Fibroblast of the conjunctiva (primary cell): ENCODE measurements around the gene LPA.
"Not testable (repeated sequence)": the region's sequence is repeated elsewhere in the genome, so short reads cannot be mapped to it uniquely, and the experiment has no call there.

Experiments used
- DNase-seq: peaks from one replicate; pipeline ENCODE4 v3.0.0-alpha.2; 2010; ENCODE audit warnings: low read depth

Gene LPA

DNA sequence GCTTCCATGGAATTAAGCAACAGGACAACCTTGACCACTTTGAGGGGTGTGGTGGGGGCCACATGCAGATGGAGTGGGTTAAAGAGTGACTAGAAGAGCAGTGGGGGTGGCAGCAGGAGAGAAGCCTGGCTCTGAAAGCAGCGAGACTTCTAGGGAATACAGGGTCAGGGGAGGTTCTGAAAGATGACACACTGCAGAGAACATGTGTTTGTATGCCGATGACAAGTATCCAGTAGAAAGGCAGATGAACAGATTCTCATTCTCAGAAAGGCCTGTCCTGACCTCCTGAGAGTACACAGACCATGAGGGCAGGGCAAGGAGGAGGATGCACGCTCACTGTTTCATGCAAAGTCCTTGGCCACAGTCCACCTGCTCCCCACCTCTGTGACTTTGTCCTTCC is 2.9 kb downstream of the LPA start:
- DNase-seq = no peak

DNA sequence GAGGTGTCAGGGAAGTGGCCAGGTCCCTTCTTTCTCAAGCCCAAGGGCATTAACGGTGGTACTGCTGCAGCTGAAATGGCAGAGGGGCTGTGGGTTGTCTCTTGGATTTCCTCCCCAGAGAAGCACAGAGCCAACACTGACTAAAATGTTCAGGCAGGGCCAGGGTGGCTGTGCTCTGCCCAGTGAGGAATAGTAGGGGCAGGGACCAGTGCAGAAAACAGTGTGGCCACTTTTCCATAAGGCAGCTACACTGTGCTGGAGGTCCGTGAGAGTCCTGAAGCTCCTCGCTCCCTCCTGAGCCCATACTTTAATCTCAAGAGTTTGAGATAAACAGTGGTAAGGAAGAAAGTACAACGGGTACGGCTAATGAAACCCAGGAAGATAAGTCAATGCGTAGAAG is 4.5 kb downstream of the LPA start:
- no peak for DNase-seq

DNA sequence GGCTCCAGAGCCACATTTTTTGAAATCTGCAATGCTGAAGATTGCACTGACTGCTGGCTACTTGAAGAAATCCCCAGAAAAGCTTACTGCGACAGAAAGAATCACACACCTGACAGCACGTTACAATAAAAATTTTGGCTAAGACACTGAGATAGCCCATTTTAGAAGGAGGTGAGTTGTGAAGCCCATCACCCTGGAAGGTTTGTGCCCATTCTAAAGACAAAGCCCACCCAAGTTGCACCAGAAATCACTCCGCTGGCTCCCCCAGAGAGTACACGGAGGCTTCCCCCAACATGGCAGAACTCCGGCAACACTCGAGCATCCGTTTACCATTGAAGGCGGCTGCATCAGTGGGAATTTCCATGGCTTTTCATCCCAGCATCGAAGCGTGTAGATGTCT is 29.4 kb downstream of the LPA start:
- DNase-seq = no peak

DNA sequence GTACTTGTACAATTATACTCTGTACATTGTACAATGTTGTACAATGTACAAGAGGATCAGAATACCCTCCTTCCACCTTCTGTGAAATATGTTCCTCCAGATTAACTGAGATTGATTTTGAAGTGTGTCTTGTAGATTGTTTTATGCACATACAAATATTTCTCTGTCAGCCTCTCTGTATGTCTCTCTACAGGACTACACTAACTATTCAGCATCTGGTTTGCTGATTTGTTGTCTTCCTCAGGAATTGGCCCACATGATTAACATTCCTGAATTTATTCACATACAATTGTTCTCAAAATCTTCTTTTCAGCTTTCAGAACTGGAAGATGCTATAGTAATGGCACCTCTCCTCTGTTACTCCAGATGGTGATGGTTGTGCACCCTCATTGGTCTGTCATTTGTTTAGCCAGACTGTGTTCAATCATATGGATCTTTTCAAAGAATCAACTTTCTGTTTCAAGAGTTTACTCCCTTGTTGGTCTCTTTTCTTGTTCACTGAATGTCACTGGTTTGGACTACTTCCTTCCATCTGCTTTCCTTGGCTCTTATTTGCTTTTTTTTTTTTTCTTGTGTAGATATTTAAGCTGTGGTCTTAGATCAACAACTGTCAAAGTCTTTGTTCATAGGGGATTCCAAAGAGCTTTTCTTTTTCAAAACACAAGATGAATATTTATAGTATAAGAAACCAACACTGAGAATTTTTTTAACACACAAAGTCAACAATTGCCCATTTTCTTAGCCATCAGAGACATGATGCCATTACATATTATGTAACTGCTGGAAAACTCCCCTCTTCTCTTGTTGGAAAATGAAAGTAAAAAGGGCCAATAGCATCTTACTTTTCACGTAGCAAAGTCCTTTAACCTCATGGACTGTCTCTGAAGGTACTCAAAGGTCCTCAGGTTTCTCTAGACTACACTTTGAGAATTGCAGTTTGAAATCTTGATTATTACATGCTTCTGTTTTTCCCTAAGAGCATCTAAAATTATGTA is 67.9 kb downstream of the LPA start:
- DNase-seq = no peak

DNA sequence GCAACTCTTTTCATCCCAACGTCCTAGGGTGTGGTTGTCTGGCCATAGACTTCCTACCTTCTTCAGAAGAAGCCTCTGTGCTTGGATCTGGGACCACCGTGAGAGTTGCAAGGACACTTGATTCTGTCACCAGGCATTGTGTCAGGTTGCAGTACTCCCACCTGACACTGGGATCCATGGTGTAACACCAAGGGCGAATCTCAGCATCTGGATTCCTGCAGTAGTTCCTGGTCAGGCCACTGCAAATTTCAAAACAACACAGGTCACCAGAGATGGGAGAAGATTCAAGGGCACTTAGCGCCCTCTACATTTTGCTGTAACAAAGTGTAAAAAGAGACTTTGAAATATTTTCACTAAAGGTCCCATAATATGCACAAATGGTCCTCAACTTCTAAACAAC is 68.8 kb downstream of the LPA start:
- DNase-seq = not testable (repeated sequence)

DNA sequence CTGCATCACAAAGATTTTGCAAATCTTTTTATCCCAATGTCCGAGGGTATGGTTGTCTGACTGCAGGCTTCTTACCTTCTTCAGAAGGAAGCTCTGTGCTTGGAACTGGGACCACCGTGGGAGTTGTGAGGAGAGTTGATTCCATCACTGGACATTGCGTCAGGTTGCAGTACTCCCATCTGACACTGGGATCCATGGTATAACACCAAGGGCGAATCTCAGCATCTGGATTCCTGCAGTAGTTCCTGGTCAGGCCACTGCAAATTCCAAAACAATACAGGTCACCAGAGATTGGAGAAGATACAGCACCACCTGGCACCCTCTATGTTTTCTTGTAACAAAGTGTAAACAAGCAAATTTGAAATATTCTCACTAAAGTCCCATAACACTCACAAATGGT is 77.7 kb downstream of the LPA start:
- no peak for DNase-seq

DNA sequence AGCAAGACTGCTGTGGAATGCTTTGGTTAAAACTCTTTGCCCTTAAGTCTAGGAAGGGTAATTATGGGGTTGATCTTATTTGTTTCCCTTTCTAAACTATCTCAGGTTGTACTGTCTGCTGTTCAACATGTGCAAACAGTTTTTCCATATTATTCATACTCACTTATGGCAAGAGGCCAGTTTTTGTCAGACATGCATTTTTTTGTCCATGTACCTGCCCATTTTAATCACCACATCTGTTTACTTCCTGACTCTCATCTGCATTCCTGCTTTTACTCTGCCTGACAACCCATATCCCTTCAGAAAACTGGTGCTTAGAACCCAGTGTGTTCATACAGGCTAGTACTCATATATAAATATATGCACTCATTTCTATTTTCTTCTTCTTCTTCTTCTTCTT is 80.3 kb downstream of the LPA start:
- DNase-seq = no peak

DNA sequence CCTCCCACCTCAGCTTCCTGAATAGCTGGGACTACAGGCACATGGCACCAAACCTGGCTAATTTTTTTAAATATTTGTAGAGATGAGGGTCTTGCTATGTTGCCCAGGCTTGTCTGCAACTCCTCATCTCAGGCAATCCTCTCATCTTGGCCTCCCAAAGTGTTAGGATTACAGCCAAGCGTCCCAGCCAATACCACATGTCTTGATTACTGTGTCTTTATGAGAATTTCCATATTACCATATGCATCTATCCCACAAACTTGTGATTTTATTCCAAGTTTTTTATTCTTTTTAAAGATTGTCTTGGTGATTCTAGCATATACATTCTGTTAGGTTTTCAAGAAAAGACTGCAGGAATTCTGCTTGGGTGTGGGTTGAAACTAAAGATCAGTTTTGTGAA is 82.7 kb downstream of the LPA start:
- DNase-seq = no peak

DNA sequence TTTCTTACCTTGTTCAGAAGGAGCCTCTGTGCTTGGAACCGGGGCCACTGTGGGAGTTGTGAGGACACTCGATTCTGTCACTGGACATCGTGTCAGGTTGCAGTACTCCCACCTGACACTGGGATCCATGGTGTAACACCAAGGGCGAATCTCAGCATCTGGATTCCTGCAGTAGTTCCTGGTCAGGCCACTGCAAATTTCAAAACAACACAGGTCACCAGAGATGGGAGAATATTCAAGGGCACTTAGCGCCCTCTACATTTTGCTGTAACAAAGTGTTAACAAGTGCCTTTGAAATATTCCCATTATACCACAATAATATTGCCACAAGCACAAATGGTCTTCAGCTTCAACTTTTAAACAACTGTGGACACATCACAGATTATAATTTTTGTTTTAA is 85.6 kb downstream of the LPA start:
- not testable (repeated sequence) for DNase-seq

DNA sequence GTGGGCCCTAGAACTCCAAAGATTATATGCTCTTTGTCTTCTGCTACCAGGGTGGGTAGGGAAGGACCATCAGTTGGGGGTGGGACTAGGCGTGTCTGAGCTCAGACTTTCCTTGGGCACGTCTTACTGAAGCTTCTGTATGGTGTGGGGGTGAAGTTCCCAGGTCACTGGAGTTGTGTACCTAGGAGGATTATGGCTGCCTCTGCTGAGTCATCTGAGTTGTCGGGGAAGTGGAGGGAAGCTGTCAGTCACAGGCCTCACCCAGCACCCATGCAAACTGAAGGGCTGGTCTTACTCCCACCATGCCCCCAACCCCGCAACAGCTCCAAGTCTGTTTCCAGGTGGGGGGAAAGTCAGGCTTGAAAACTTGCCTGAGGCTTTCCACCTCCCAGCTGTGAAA is 90.1 kb downstream of the LPA start:
- DNase-seq = no peak

DNA sequence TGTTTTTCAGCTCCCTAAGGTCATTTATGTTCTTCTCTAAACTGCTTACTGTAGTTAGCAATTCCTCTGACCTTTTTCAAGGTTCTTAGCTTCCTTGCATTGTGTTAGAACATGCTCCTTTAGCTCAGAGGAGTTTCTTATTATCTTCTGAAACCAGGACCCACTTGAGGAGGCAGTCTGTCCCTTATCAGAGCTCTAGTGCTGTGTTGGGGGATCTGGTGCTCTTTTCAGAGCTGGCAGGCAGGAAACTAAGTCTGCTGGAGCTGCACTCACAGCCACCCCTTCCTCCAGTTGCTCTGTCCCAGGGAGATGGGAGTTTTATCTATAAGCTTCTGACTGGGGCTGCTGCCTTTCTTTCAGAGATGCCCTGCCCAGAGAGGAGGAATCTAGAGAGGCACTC is 92.9 kb downstream of the LPA start:
- not testable (repeated sequence) for DNase-seq

DNA sequence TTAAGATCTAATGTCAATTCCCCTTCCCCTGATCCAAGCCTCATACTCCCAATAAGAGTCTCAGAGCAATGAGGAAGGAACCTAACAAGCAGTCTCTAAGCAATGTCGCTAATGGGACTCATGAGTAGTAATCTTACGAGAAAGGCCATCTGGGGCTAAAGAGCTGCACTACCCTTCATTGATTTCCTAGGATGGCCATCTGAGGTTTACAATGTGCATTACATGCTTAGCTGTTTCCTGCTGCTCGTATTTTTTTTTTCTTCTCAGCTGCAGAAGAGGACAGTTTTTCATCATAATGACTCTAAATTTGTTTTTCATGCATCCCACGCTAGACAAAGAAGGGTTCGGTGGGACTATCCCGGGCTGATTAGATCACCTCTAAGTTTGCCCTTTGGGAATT is 119.3 kb downstream of the LPA start:
- no peak for DNase-seq

DNA sequence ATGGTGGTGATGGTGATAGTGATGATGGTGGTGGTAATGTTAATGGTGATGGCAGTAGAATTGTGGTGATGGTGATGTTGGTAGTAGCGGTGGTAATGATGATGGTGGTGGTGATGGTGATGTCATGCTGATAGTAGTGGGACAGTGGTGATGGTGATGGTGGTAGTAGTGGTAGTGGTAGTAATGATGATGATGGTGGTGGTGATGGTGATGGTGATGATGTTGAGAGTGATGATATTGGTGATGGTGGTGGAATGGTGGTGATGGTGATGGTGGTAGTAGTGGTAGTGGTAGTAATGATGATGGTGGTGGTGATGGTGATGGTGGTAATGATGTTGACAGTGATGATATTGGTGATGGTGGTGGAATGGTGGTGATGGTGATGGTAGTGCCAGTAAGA is 128.8 kb downstream of the LPA start:
- DNase-seq = no peak

DNA sequence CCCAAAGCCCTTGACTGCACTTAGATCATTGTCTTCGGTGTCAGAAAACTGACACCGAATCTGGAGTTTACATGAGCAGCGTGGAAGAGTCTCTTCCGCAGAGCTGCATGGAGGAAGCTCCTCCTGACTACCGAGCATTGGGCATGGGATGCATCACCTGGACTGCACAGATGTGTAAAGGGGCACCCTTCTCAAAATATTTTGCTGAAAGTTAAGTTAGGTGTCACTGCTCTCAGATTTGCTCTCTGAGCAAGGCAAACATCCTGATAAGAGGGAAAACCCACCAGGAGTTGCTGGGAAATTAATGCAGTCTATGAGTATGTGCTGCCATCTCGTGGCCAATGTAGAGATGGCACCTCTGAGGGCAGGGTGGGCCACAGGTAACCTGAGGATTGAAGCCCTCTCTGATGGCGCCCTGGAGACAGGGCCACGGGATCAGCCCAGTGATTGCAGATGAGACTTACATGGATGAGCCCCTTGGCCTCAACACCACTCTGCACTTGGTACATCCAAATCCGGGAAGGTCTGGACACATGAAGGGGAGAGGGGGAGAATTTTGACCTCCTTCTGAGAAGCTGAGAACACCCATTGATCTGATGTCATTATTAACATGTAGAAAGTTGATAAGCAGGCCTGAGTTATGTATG is 129.9 kb downstream of the LPA start:
- DNase-seq = peak; percentile 27

DNA sequence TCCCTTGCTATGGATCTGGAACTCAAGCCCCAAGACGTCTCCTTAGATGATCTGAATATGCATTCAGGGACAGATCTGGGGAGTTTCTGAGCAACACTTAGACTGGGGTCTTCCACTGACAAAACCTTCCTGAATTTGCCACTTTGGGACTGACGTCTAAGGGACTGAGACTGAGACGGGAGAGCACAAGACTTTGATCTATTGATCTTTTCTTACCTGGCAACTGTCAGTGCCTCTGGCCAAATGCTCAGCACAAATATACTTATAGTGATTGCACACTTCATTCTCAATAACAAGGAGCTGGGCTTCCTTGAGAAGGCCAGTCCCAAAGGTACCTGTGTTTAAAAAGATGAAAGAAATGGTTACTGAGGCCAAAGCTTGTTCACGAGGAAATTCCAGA is 131.8 kb downstream of the LPA start:
- DNase-seq = no peak

DNA sequence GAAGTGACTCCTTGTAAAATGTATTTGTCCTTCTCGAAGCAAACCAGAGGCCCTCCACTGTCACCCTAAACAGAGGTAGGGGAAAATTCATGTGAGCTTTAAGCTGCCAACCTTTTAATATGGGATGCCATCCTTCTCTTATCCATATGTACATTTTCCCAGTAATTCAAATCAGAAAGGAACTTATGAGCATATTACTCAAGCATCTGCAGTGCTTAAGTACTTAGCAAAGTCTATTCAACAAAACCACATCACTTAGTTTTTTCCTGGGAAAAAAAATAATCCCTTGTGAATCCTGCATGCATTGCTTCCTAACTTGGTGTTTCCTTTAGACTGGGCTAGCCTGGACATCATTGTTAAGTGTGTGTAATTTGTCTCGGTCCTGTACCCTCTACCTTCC is 132.2 kb downstream of the LPA start:
- no peak for DNase-seq

DNA sequence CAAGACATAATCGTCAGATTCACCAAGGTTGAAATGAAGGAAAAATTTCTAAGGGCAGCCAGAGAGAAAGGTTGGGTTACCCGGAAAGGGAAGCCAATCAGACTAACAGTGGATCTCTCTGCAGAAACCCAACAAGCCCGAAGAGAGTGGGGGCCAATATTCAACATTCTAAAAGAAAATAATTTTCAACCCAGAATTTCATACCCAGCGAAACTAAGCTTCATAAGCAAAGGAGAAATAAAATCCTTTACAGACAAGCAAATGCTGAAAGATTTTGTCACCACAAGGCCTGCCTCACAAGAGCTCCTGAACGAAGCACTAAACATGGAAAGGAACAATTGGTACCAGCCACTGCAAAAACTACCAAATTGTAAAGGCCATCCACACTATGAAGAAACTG is 134.6 kb downstream of the LPA start:
- not testable (repeated sequence) for DNase-seq

DNA sequence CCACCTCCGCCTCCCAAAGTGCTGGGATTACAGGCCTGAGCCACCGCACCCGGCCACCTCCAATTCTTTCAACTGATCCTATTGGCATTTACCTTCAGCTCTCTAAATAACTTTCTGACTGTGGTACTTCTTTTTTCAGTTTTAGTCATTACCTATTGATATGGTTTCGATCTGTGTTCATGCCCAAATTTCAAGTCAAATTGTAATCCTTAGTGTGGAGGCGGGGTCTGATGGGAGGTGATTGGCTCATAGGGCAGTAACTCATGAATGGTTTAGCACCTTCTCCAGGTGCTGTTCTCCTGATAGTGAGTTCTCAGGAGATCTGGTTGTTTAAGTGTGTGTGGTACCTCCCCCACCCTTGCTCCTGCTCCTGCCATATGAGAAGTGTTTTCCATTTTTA is 140.9 kb downstream of the LPA start:
- DNase-seq = no peak

DNA sequence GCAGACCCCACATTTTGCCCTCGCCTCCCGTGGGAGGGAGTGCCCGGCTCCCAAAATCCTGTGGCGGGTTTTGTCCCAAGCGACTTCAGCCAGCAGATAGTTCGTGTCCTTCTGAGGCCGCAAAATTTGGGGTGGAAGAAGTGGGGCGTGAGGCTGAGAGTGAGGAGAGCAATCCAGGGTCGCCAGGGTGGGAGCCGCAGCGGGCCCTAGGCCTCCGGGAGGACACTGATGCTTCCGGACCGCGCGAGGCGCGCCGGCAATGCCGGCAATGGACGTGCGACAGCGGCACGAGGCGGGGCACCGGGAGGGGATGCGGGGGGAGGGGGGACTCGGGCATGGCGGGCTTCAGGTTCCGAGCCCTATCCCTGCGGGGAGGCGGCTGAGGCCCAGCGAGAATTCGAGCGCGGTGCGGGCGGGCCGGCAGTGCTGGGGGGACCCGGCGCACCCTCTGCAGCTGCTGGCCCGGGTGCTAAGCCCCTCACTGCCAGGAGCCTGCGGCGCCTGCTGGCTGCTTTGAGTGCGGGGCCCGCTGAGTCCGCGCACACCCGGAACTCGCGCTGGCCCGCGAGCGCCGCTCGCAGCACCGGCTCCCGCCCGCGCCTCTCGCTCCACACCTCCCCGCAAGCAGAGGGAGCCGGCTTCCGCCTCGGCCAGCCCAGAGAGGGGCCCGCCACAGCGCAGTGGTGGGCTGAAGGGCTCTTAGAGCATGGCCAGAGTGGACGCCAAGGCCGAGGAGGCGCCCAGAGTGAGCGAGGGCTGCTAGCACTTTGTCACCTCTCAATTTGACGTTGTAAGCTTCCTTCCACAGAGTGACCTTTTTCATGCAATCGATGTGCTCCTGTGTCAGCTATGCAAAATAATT is 143.8 kb downstream of the LPA start:
- peak; percentile 24 for DNase-seq

DNA sequence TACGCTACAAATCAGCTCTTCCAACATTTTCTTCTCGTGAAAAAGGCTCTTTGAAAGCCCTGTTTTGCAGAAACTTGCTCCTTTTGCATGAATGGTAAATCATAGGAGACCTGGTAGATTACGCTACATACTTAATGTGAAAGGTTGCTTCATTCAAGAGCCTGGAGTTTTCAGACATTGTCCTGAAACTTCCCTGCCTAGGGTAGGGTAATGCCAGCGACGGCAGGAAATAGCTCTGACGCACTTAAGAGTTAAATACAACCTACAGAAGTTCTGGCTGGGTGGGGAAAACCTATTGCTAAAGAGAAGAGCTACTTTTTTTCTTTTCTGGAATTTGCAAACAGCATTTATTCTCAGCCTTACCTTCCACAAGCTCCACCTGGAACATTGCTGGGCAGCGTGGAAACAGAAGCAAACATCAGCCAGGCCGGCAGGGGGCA is 144.5 kb downstream of the LPA start:
- DNase-seq = no peak

DNA sequence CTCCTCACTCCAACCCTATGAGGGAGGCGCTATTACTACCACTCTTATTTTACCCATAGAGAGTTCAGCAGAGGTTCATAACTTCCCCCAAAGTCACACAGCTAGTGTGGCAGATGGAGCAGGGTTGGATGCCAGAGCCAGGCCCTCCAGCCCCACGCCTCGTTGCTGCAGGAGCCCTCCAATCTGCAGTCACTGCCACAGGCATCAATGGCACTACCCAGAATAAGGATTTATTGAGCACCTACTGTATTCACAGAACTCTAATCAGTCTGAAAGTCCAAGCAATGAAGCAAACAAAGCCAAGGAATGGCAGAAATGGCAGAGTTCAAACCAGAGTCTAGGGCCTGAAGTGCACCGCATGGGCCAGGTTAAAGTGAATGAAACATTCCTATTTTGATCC is 144.9 kb downstream of the LPA start:
- DNase-seq = no peak

DNA sequence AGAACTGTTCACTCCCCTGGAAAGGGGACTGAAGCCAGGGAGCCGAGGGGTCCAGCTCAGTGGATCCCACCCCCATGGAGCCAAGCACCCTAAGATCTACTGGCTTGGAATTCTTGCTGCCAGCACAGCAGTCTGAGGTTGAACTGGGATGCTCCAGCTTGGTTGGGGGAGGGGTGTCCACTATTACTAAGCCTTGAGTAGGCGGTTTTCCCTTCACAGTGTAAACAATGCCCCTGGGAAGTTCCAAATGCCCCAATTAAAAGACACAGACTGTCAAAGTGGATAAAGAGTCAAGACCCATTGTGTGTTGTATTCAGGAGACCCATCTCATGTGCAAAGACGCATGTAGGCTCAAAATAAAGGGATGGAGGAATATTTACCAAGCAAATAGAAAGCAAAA is 150.2 kb downstream of the LPA start:
- no peak for DNase-seq
